GM11168 (cell line): ENCODE measurements around the gene FAM83E.
"Not testable (repeated sequence)": the region's sequence is repeated elsewhere in the genome, so short reads cannot be mapped to it uniquely, and the experiment has no call there.

Experiments used
- in situ Hi-C: fragments of 300-500 bp; cut with MboI; formaldehyde crosslinking; loops from one replicate; pipeline ENCODE4 v1.12.0; 2022; ENCODE audit warnings: low sequenced_read_pairs; ENCODE audit not compliant: unreplicated experiment

Gene FAM83E

GRCh38 chr19:48588670-48589401, 26.0 kb downstream of the FAM83E start:
- in situ Hi-C loops = loop anchor here (10.0 kb wide), 1 partner anchor 84 kb away; no protein-coding TSS in a partner anchor

GRCh38 chr19:48587387-48587786, 27.5 kb downstream of the FAM83E start:
- in situ Hi-C loops = loop anchor here (10.0 kb wide), 1 partner anchor 83 kb away; no protein-coding TSS in a partner anchor

GRCh38 chr19:48582168-48582567, 32.7 kb downstream of the FAM83E start:
- in situ Hi-C loops = loop anchor here (10.0 kb wide), 1 partner anchor 77 kb away; no protein-coding TSS in a partner anchor

- in situ Hi-C loops = no loop called here
Measured at GRCh38 chr19:48578891-48579290, 36.0 kb downstream of the FAM83E start.

GRCh38 chr19:48577908-48578307, 37.0 kb downstream of the FAM83E start:
- in situ Hi-C loops = not testable (repeated sequence)

- in situ Hi-C loops = no loop called here
Measured at GRCh38 chr19:48575931-48576622, 38.8 kb downstream of the FAM83E start.

- in situ Hi-C loops = no loop called here
Measured at GRCh38 chr19:48573163-48573505, 41.7 kb downstream of the FAM83E start.

- in situ Hi-C loops = no loop called here
Measured at GRCh38 chr19:48571378-48572162, 43.3 kb downstream of the FAM83E start.

GRCh38 chr19:48569814-48570213, 45.1 kb downstream of the FAM83E start:
- in situ Hi-C loops = no loop called here

GRCh38 chr19:48568345-48568886, 46.5 kb downstream of the FAM83E start:
- in situ Hi-C loops = no loop called here

GRCh38 chr19:48565090-48565489, 49.8 kb downstream of the FAM83E start:
- in situ Hi-C loops = no loop called here
